ENCODE results near the gene SPEM1.

GRCh38 chr17:7403977-7404736, 16.0 kb upstream of the SPEM1 start, which contains the start of gene TMEM256:
- TF ChIP-seq POLR2A (IDR thresholded peaks at IDR 0.05): peak; percentile 96 to 99
- TF ChIP-seq, protein P1, sequence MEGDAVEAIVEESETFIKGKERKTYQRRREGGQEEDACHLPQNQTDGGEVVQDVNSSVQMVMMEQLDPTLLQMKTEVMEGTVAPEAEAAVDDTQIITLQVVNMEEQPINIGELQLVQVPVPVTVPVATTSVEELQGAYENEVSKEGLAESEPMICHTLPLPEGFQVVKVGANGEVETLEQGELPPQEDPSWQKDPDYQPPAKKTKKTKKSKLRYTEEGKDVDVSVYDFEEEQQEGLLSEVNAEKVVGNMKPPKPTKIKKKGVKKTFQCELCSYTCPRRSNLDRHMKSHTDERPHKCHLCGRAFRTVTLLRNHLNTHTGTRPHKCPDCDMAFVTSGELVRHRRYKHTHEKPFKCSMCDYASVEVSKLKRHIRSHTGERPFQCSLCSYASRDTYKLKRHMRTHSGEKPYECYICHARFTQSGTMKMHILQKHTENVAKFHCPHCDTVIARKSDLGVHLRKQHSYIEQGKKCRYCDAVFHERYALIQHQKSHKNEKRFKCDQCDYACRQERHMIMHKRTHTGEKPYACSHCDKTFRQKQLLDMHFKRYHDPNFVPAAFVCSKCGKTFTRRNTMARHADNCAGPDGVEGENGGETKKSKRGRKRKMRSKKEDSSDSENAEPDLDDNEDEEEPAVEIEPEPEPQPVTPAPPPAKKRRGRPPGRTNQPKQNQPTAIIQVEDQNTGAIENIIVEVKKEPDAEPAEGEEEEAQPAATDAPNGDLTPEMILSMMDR (IDR thresholded peaks at IDR 0.05): peak in 2 of 4 experiments; percentile 45 to 46
